GM23338 (cell line): ENCODE results near the gene CXCL10. TPM values are rescaled to one million over a fixed set of nuclear protein-coding genes. Genes with fewer than 3 reads are reported as not detected.

Source experiments
- ATAC-seq: fragments of 200-7000 bp; cut with Tn5 transposase; 3 replicates; pipeline ENCODE4 v1.9.1; 2020
- DNase-seq: peaks from one replicate; pipeline ENCODE4 v3.0.0-alpha.2; 2015; ENCODE audit warnings: low spot score
- H2AFZ ChIP-seq: fragments of 200-600 bp; sonication (generic); 2 replicates; pipeline ENCODE4 v1.8.0; 2016; ENCODE audit warnings: antibody characterized with exemption, mild to moderate bottlenecking, moderate library complexity
- H3F3A ChIP-seq: fragments of 200-600 bp; sonication (generic); replicated peaks from 2 replicates; pipeline ENCODE4 v1.8.0; 2017; ENCODE audit warnings: antibody characterized with exemption, mixed run types, low read depth
- H3K27ac ChIP-seq: fragments of 200-600 bp; sonication (generic); 2 replicates; pipeline ENCODE4 v1.6.1; 2016; ENCODE audit warnings: low read depth
- H3K27me3 ChIP-seq: fragments of 200-600 bp; sonication (generic); 2 replicates; pipeline ENCODE4 v1.8.0; 2016; ENCODE audit warnings: mild to moderate bottlenecking, mixed run types, moderate library complexity; ENCODE audit not compliant: insufficient read depth
- H3K36me3 ChIP-seq: fragments of 200-600 bp; sonication (generic); 2 replicates; pipeline ENCODE4 v1.8.0; 2016; ENCODE audit warnings: mild to moderate bottlenecking; ENCODE audit not compliant: insufficient read depth
- H3K4me1 ChIP-seq: fragments of 200-600 bp; sonication (generic); 2 replicates; pipeline ENCODE4 v1.8.0; 2016; ENCODE audit warnings: mild to moderate bottlenecking, moderate library complexity; ENCODE audit not compliant: insufficient read depth
- H3K4me2 ChIP-seq: fragments of 200-600 bp; sonication (generic); 2 replicates; pipeline ENCODE4 v1.7.1; 2017; ENCODE audit warnings: mixed run types
- H3K4me3 ChIP-seq: fragments of 200-600 bp; sonication (generic); 2 replicates; pipeline ENCODE4 v1.6.1; 2016; ENCODE audit warnings: mixed run types
- H3K79me2 ChIP-seq: fragments of 200-600 bp; sonication (generic); replicated peaks from 2 replicates; pipeline ENCODE4 v1.8.0; 2017; ENCODE audit warnings: mild to moderate bottlenecking; ENCODE audit not compliant: insufficient read depth
- H3K9me2 ChIP-seq: fragments of 200-600 bp; sonication (generic); 2 replicates; pipeline ENCODE4 v1.8.0; 2017; ENCODE audit not compliant: insufficient read depth
- H4K20me1 ChIP-seq: fragments of 200-600 bp; sonication (generic); replicated peaks from 2 replicates; pipeline ENCODE4 v1.8.0; 2017; ENCODE audit warnings: mild to moderate bottlenecking; ENCODE audit not compliant: insufficient read depth
- H3K27ac Mint-ChIP-seq: 2 replicates; pipeline ENCODE4 v1.8.0; 2020; ENCODE audit warnings: inconsistent platforms, mild to moderate bottlenecking, moderate library complexity, mixed read lengths
- H3K27me3 Mint-ChIP-seq: 3 replicates; pipeline ENCODE4 v1.8.0; 2022; ENCODE audit warnings: low read depth, mild to moderate bottlenecking, moderate library complexity, mixed read lengths, inconsistent platforms; ENCODE audit not compliant: insufficient read depth, poor library complexity
- H3K36me3 Mint-ChIP-seq: 3 replicates; pipeline ENCODE4 v1.8.0; 2021; ENCODE audit warnings: low read depth, mild to moderate bottlenecking, inconsistent platforms, moderate library complexity, mixed read lengths
- H3K4me1 Mint-ChIP-seq: 3 replicates; pipeline ENCODE4 v1.8.0; 2020; ENCODE audit warnings: mild to moderate bottlenecking, inconsistent platforms, mixed read lengths
- H3K4me3 Mint-ChIP-seq: 3 replicates; pipeline ENCODE4 v1.8.0; 2021; ENCODE audit warnings: moderate library complexity, mild to moderate bottlenecking, inconsistent platforms, mixed read lengths
- H3K9me3 Mint-ChIP-seq: 3 replicates; pipeline ENCODE4 v1.8.0; 2020; ENCODE audit warnings: moderate library complexity, mild to moderate bottlenecking, inconsistent platforms, mixed read lengths
- CREB1 ChIP-seq: fragments of 250-450 bp; sonication (Bioruptor Pico); IDR thresholded peaks from 2 replicates; pipeline ENCODE4 v1.5.0; 2020; ENCODE audit warnings: low read depth, mild to moderate bottlenecking, moderate library complexity
- EZH2 ChIP-seq: fragments of 200-600 bp; sonication (generic); IDR thresholded peaks from one replicate; pipeline ENCODE4 v1.8.0; 2017; ENCODE audit warnings: antibody characterized with exemption, mild to moderate bottlenecking, low read depth; ENCODE audit not compliant: unreplicated experiment
- EZH2phosphoT487 ChIP-seq: fragments of 200-600 bp; sonication (generic); IDR thresholded peaks from one replicate; pipeline ENCODE4 v1.8.1; 2018; ENCODE audit warnings: antibody characterized with exemption; ENCODE audit not compliant: unreplicated experiment
- JUNB ChIP-seq: IDR thresholded peaks from one replicate; pipeline ENCODE4 v1.6.1; 2016; ENCODE audit warnings: antibody characterized with exemption; ENCODE audit not compliant: unreplicated experiment
- NANOG ChIP-seq: IDR thresholded peaks from 2 replicates; pipeline ENCODE4 v1.6.1; 2016; ENCODE audit warnings: antibody characterized with exemption, borderline replicate concordance
- POLR2AphosphoS5 ChIP-seq: IDR thresholded peaks from 2 replicates; pipeline ENCODE4 v1.6.1; 2016; ENCODE audit warnings: antibody characterized with exemption, low read depth
- STAT1 ChIP-seq: IDR thresholded peaks from one replicate; pipeline ENCODE4 v1.6.1; 2016; ENCODE audit warnings: antibody characterized with exemption; ENCODE audit not compliant: unreplicated experiment
- ZNF114 ChIP-seq: fragments of 250-450 bp; sonication (Bioruptor Pico); IDR thresholded peaks from 2 replicates; pipeline ENCODE4 v1.5.0; 2020; ENCODE audit warnings: mild to moderate bottlenecking, moderate library complexity
- ZNF331 ChIP-seq: fragments of 250-450 bp; sonication (Bioruptor Pico); IDR thresholded peaks from 2 replicates; pipeline ENCODE4 v1.5.0; 2020; ENCODE audit warnings: low read depth, mild to moderate bottlenecking, moderate library complexity
- polyA plus RNA-seq: library from polyadenylated mRNA; unstranded; fragments of >200 nt; fragmentation: Nextera tagmentation; extraction: Ambion mirVana; gene quantifications from 2 replicates; pipeline ENCODE4 v1.2.1, GENCODE V29; 2016
- total RNA-seq: library from RNA; depleted of rRNA; stranded (reverse); fragments of >200 nt; shearing (Covaris generic); gene quantifications from 2 replicates; pipeline ENCODE4 v1.2.3, GENCODE V29; 2014
- TF ChIP-seq, protein P1 (sequence below): fragments of 250-450 bp; sonication (Bioruptor Pico); IDR thresholded peaks from 2 replicates; pipeline ENCODE4 v1.5.0; 2020; ENCODE audit warnings: mild to moderate bottlenecking, moderate library complexity
- TF ChIP-seq, protein P2 (sequence below), 2 experiments: fragments of 200-600 bp in 1 of 2; sonication (generic) in 1 of 2; conservative IDR thresholded peaks; 2 replicates each; pipeline versions ENCODE4 v1.5.1 to v1.6.1; 2016 to 2017; ENCODE audit warnings: antibody characterized with exemption in 2 of 2, low read depth in 2 of 2, mild to moderate bottlenecking in 2 of 2, moderate library complexity in 1 of 2
- TF ChIP-seq, protein P3 (sequence below): IDR thresholded peaks from one replicate; pipeline ENCODE4 v1.6.1; 2018; ENCODE audit warnings: antibody characterized with exemption; ENCODE audit not compliant: unreplicated experiment
- TF ChIP-seq, protein P4 (sequence below): IDR thresholded peaks from 2 replicates; pipeline ENCODE4 v1.6.1; 2016; ENCODE audit warnings: antibody characterized with exemption

Gene CXCL10
- total and polyA plus RNA-seq, 2 experiments from 2014 or later = not detected

DNA sequence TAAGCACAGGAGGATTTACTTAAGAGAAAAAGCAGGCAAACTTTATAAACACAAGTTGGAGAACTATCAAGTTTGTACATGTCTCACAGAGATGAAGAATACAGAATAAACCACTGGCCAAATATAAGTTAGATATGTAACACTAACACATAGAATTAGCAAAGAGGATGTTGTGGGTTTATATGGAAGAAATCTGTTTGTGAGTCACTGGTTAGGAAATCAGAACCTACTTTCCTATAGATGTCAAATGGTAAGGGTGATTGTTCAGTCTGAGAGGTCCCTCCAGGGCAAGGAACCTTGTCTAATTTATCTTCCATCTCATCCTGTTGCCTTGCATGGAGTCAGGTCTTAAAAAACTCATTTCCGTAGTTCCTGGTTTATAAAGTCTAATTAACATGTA, 36.5 kb upstream of the CXCL10 start (continued):
- TF ChIP-seq, protein P1, sequence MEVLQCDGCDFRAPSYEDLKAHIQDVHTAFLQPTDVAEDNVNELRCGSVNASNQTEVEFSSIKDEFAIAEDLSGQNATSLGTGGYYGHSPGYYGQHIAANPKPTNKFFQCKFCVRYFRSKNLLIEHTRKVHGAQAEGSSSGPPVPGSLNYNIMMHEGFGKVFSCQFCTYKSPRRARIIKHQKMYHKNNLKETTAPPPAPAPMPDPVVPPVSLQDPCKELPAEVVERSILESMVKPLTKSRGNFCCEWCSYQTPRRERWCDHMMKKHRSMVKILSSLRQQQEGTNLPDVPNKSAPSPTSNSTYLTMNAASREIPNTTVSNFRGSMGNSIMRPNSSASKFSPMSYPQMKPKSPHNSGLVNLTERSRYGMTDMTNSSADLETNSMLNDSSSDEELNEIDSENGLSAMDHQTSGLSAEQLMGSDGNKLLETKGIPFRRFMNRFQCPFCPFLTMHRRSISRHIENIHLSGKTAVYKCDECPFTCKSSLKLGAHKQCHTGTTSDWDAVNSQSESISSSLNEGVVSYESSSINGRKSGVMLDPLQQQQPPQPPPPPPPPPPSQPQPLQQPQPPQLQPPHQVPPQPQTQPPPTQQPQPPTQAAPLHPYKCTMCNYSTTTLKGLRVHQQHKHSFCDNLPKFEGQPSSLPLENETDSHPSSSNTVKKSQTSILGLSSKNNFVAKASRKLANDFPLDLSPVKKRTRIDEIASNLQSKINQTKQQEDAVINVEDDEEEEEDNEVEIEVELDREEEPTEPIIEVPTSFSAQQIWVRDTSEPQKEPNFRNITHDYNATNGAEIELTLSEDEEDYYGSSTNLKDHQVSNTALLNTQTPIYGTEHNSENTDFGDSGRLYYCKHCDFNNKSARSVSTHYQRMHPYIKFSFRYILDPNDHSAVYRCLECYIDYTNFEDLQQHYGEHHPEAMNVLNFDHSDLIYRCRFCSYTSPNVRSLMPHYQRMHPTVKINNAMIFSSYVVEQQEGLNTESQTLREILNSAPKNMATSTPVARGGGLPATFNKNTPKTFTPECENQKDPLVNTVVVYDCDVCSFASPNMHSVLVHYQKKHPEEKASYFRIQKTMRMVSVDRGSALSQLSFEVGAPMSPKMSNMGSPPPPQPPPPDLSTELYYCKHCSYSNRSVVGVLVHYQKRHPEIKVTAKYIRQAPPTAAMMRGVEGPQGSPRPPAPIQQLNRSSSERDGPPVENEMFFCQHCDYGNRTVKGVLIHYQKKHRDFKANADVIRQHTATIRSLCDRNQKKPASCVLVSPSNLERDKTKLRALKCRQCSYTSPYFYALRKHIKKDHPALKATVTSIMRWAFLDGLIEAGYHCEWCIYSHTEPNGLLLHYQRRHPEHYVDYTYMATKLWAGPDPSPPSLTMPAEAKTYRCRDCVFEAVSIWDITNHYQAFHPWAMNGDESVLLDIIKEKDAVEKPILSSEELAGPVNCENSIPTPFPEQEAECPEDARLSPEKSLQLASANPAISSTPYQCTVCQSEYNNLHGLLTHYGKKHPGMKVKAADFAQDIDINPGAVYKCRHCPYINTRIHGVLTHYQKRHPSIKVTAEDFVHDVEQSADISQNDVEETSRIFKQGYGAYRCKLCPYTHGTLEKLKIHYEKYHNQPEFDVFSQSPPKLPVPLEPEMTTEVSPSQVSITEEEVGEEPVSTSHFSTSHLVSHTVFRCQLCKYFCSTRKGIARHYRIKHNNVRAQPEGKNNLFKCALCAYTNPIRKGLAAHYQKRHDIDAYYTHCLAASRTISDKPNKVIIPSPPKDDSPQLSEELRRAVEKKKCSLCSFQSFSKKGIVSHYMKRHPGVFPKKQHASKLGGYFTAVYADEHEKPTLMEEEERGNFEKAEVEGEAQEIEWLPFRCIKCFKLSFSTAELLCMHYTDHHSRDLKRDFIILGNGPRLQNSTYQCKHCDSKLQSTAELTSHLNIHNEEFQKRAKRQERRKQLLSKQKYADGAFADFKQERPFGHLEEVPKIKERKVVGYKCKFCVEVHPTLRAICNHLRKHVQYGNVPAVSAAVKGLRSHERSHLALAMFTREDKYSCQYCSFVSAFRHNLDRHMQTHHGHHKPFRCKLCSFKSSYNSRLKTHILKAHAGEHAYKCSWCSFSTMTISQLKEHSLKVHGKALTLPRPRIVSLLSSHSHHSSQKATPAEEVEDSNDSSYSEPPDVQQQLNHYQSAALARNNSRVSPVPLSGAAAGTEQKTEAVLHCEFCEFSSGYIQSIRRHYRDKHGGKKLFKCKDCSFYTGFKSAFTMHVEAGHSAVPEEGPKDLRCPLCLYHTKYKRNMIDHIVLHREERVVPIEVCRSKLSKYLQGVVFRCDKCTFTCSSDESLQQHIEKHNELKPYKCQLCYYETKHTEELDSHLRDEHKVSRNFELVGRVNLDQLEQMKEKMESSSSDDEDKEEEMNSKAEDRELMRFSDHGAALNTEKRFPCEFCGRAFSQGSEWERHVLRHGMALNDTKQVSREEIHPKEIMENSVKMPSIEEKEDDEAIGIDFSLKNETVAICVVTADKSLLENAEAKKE (CRISPR knock-in tag) = no peak
- TF ChIP-seq NANOG (no peak), CREB1 (no peak), JUNB (no peak)

DNA sequence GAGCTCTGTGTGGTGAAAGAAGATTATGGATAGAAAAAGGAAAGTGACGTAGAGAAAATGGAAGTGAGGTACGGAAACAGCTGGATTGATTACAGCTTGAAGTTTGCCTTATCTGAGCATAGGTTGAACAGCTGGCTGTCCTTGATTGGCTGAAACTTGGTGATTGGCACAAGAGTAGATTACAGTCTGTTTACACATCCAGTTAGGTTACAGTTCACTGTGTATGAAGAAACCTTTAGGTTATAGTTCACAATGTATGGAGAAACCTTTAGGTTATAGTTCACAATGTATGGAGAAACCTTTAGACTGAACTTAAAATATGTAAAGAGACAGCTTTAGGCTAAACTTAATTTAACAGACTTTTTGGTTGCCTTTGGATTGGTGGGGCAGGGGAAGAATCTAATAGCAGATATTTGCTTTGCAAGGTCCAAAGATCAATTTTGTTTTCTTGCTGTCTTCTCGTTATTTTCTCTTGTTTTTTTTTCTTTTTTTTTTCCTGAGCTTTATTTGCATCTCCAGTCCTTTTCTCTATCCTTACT, 35.7 kb upstream of the CXCL10 start:
- Histone ChIP-seq H3K9me2 (no peaks in the 10 kb centered on the region), H3K4me3 (no peak overlapping the region), H3F3A (no peaks in the 10 kb centered on the region), H3K27me3 (no peaks in the 10 kb centered on the region), H3K4me2 (no peak overlapping the region), H3K4me1 (peaks cover 24% of the 10 kb centered on the region), H2AFZ (no peak overlapping the region), H4K20me1 (no peaks in the 10 kb centered on the region), H3K79me2 (no peaks in the 10 kb centered on the region), H3K27ac (no peak overlapping the region), H3K36me3 (no peaks in the 10 kb centered on the region)
- Mint-ChIP-seq H3K27me3 (peaks cover 2% of the 10 kb centered on the region), H3K36me3 (no peaks in the 10 kb centered on the region), H3K9me3 (no peaks in the 10 kb centered on the region), H3K27ac (no peak overlapping the region), H3K4me1 (peaks cover 22% of the 10 kb centered on the region), H3K4me3 (no peak overlapping the region)
- no peak for ATAC-seq
- no peak for DNase-seq
- TF ChIP-seq JUNB (no peak), STAT1 (no peak), NANOG (no peak; the same call in 1 of the 2 replicates), ZNF331 (CRISPR knock-in tag) (no peak), ZNF114 (CRISPR knock-in tag) (no peak), EZH2 (no peak), CREB1 (no peak), EZH2phosphoT487 (no peak), POLR2AphosphoS5 (no peak)
- TF ChIP-seq, protein P2, sequence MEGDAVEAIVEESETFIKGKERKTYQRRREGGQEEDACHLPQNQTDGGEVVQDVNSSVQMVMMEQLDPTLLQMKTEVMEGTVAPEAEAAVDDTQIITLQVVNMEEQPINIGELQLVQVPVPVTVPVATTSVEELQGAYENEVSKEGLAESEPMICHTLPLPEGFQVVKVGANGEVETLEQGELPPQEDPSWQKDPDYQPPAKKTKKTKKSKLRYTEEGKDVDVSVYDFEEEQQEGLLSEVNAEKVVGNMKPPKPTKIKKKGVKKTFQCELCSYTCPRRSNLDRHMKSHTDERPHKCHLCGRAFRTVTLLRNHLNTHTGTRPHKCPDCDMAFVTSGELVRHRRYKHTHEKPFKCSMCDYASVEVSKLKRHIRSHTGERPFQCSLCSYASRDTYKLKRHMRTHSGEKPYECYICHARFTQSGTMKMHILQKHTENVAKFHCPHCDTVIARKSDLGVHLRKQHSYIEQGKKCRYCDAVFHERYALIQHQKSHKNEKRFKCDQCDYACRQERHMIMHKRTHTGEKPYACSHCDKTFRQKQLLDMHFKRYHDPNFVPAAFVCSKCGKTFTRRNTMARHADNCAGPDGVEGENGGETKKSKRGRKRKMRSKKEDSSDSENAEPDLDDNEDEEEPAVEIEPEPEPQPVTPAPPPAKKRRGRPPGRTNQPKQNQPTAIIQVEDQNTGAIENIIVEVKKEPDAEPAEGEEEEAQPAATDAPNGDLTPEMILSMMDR (conservative IDR thresholded peaks at IDR 0.05; ENCODE audit: low read depth in 2 of 2) = no peak
- TF ChIP-seq, protein P3, sequence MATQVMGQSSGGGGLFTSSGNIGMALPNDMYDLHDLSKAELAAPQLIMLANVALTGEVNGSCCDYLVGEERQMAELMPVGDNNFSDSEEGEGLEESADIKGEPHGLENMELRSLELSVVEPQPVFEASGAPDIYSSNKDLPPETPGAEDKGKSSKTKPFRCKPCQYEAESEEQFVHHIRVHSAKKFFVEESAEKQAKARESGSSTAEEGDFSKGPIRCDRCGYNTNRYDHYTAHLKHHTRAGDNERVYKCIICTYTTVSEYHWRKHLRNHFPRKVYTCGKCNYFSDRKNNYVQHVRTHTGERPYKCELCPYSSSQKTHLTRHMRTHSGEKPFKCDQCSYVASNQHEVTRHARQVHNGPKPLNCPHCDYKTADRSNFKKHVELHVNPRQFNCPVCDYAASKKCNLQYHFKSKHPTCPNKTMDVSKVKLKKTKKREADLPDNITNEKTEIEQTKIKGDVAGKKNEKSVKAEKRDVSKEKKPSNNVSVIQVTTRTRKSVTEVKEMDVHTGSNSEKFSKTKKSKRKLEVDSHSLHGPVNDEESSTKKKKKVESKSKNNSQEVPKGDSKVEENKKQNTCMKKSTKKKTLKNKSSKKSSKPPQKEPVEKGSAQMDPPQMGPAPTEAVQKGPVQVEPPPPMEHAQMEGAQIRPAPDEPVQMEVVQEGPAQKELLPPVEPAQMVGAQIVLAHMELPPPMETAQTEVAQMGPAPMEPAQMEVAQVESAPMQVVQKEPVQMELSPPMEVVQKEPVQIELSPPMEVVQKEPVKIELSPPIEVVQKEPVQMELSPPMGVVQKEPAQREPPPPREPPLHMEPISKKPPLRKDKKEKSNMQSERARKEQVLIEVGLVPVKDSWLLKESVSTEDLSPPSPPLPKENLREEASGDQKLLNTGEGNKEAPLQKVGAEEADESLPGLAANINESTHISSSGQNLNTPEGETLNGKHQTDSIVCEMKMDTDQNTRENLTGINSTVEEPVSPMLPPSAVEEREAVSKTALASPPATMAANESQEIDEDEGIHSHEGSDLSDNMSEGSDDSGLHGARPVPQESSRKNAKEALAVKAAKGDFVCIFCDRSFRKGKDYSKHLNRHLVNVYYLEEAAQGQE = no peak
- TF ChIP-seq, protein P4, sequence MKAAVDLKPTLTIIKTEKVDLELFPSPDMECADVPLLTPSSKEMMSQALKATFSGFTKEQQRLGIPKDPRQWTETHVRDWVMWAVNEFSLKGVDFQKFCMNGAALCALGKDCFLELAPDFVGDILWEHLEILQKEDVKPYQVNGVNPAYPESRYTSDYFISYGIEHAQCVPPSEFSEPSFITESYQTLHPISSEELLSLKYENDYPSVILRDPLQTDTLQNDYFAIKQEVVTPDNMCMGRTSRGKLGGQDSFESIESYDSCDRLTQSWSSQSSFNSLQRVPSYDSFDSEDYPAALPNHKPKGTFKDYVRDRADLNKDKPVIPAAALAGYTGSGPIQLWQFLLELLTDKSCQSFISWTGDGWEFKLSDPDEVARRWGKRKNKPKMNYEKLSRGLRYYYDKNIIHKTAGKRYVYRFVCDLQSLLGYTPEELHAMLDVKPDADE = no peak
